SH-SY5Y (cell line): ENCODE data around the gene DYNLT4.

Experiments used
- GATA2 ChIP-seq: IDR thresholded peaks from 2 replicates; pipeline ENCODE4 v1.6.1; 2011; ENCODE audit warnings: mild to moderate bottlenecking, low read depth, low read length
- GATA3 ChIP-seq: IDR thresholded peaks from 2 replicates; pipeline ENCODE4 v1.6.1; 2011; ENCODE audit warnings: low read depth, mild to moderate bottlenecking, low read length, moderate library complexity

DNA sequence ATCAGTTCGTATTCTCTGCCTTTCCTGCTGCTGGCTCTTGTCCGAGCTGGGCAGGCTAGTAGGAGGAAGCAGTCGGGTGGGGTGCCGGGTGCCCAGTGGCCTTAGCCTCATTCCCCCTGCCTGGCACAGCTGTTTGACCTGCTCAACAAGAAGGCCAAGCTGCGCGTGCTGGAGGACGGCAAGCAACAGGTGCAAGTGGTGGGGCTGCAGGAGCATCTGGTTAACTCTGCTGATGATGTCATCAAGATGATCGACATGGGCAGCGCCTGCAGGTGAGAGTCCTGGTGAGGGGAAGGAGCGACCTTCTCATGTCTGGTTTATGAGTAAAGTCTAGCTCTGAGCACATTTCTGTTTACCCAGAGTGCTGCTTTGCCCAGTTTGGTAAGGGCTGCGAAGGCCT lies 48.1 kb downstream of the DYNLT4 start:
- TF ChIP-seq GATA3 (no peak), GATA2 (no peak)
